Calu3 (cell line): ENCODE data around the gene MRPL20. TPM values are rescaled to one million over a fixed set of nuclear protein-coding genes. Genes with fewer than 3 reads are reported as not detected.
"Not testable (repeated sequence)": the region's sequence is repeated elsewhere in the genome, so short reads cannot be mapped to it uniquely, and the experiment has no call there.

ENCODE experiments used
- BruUV-seq: library from RNA; stranded (reverse); fragments of 400-500 nt; replicated peaks from 2 replicates; lab custom pipeline; 2021; lab: Mats Ljungman, UMichigan
- CTCF ChIA-PET: fragments of 300-600 bp; sonication (Branson Sonifier 250); formaldehyde crosslinking; loops from one replicate; lab custom pipeline; 2022; ENCODE audit warnings: antibody characterized with exemption; lab: Charles Lee
- DNase-seq: peaks from one replicate; pipeline ENCODE4 v3.0.0; 2022
- H3K27ac Mint-ChIP-seq: one replicate; pipeline ENCODE4 v1.8.0; 2022; ENCODE audit warnings: mixed read lengths; ENCODE audit not compliant: unreplicated experiment
- H3K27me3 Mint-ChIP-seq: one replicate; pipeline ENCODE4 v1.8.0; 2022; ENCODE audit warnings: mixed read lengths; ENCODE audit not compliant: unreplicated experiment
- H3K36me3 Mint-ChIP-seq: one replicate; pipeline ENCODE4 v1.8.0; 2022; ENCODE audit warnings: mild to moderate bottlenecking, moderate library complexity, mixed read lengths; ENCODE audit not compliant: insufficient read depth, unreplicated experiment
- H3K4me1 Mint-ChIP-seq: one replicate; pipeline ENCODE4 v1.8.0; 2022; ENCODE audit warnings: mild to moderate bottlenecking, low read depth, mixed read lengths; ENCODE audit not compliant: unreplicated experiment
- H3K4me3 Mint-ChIP-seq: one replicate; pipeline ENCODE4 v1.8.0; 2022; ENCODE audit warnings: mild to moderate bottlenecking, low read depth, moderate library complexity, mixed read lengths; ENCODE audit not compliant: unreplicated experiment
- H3K9me3 Mint-ChIP-seq: one replicate; pipeline ENCODE4 v1.8.0; 2022; ENCODE audit warnings: low read depth, mixed read lengths; ENCODE audit not compliant: unreplicated experiment
- intact Hi-C: fragments of 100-400 bp; cut with micrococcal nuclease; formaldehyde crosslinking; loops from one replicate; pipeline ENCODE4 v1.10.0; 2022; ENCODE audit not compliant: unreplicated experiment
- total RNA-seq: library from RNA; stranded (reverse); gene quantifications from 2 replicates; pipeline ENCODE4 v1.2.3, GENCODE V29; 2022
- TF ChIP-seq, protein P1 (sequence below): fragments of 200-600 bp; IDR thresholded peaks from one replicate; pipeline ENCODE4 v1.8.0; 2022; ENCODE audit warnings: antibody characterized with exemption; ENCODE audit not compliant: unreplicated experiment

MRPL20 gene
- total RNA-seq, 1 experiment from 2014 or later, result 81.2 TPM

GRCh38 chr1:1431845-1432273, 24.8 kb upstream of the MRPL20 start:
- TF ChIP-seq, protein P1, sequence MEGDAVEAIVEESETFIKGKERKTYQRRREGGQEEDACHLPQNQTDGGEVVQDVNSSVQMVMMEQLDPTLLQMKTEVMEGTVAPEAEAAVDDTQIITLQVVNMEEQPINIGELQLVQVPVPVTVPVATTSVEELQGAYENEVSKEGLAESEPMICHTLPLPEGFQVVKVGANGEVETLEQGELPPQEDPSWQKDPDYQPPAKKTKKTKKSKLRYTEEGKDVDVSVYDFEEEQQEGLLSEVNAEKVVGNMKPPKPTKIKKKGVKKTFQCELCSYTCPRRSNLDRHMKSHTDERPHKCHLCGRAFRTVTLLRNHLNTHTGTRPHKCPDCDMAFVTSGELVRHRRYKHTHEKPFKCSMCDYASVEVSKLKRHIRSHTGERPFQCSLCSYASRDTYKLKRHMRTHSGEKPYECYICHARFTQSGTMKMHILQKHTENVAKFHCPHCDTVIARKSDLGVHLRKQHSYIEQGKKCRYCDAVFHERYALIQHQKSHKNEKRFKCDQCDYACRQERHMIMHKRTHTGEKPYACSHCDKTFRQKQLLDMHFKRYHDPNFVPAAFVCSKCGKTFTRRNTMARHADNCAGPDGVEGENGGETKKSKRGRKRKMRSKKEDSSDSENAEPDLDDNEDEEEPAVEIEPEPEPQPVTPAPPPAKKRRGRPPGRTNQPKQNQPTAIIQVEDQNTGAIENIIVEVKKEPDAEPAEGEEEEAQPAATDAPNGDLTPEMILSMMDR, result no peak
- CTCF ChIA-PET, result no interaction called here
- DNase-seq, result peak; percentile 62
- Mint-ChIP-seq H3K27ac (peak overlapping the region; percentile 63), H3K4me1 (peaks cover 8% of the 10 kb centered on the region), H3K27me3 (no peaks in the 10 kb centered on the region), H3K4me3 (peak overlapping the region; percentile 50), H3K36me3 (peaks cover 35% of the 10 kb centered on the region), H3K9me3 (no peaks in the 10 kb centered on the region)
- BruUV-seq, result no TSS peak
- intact Hi-C loops, result no loop called here

DNA sequence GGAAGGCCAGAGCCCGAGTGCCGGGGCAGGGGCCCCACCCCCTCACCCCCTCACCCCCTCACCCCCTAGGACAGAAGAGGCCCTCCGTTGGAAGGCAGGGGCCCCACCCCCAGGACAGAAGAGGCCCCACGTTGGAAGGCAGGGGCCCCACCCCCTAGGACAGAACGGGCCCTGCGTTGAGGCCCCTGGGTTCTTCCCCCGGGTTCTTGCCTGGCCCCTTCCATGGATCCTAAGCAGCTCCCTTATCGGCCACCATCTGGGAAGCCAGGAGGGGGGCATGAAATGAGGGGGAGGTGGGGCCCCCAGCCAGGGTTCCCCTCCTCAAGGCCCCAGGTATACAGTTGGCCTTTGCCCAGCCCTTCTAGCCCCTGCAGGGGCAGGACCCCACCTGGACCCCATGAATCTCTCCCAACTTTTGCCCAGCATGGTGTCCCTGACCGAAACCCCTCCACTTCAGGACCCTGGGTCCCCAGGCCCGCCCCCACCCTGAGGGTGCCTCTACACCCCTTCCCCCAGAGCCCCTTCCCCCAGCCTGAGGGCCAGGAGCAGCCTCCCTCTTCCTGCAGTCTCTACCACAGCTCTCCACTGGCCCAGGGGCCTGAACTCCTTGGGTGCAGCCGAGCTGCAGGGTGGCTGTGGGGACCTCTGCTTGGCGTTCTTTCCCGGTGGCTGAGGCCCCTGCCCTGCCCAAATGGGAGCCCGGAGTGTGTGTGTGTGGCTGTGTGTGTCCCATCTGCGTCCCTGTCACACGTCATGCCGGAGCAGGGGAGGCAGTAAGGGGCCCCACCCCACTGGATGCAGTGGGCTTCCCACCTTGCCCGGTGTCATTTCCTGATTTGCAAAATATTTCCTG, 24.1 kb upstream of the MRPL20 start:
- CTCF ChIA-PET, result no interaction called here

GRCh38 chr1:1430114-1430982, 23.3 kb upstream of the MRPL20 start:
- Mint-ChIP-seq H3K27ac (no peak overlapping the region), H3K4me1 (peaks cover 8% of the 10 kb centered on the region)
- DNase-seq, result peak; percentile 40

More for the DNA sequence above, 24.1 kb upstream of the MRPL20 start:
- Mint-ChIP-seq H3K27me3 (no peaks in the 10 kb centered on the region), H3K4me1 (peaks cover 8% of the 10 kb centered on the region), H3K27ac (peak overlapping the region; percentile 63), H3K4me3 (peak overlapping the region; percentile 50), H3K36me3 (peaks cover 30% of the 10 kb centered on the region), H3K9me3 (no peaks in the 10 kb centered on the region)
- TF ChIP-seq, protein P1, result no peak
- intact Hi-C loops, result no loop called here
- no TSS peak for BruUV-seq
- DNase-seq, result no peak

GRCh38 chr1:1429671-1430073, 22.6 kb upstream of the MRPL20 start:
- BruUV-seq, result no TSS peak
- DNase-seq, result no peak
- Mint-ChIP-seq H3K4me1 (peaks cover 8% of the 10 kb centered on the region), H3K9me3 (no peaks in the 10 kb centered on the region), H3K36me3 (peaks cover 19% of the 10 kb centered on the region), H3K27me3 (no peaks in the 10 kb centered on the region), H3K27ac (peak overlapping the region; percentile 30), H3K4me3 (no peak overlapping the region)
- TF ChIP-seq, protein P1, result no peak
- CTCF ChIA-PET, result interaction anchor here (1.1 to 1.2 kb wide), 2 partner anchors 12 to 30 kb away, joined by 3 to 6 read pairs; partner anchors contain the start of gene CCNL2
- intact Hi-C loops, result no loop called here

More at GRCh38 chr1:1430114-1430982, 23.3 kb upstream of the MRPL20 start:
- TF ChIP-seq, protein P1, result no peak
- H3K9me3 Mint-ChIP-seq, result no peaks in the 10 kb centered on the region
- intact Hi-C loops, result no loop called here
- peaks cover 26% of the 10 kb centered on the region for H3K36me3 Mint-ChIP-seq
- H3K27me3 Mint-ChIP-seq, result no peaks in the 10 kb centered on the region
- CTCF ChIA-PET, result interaction anchor here (1.1 kb wide), 1 partner anchor 31 kb away, joined by 3 read pairs; the partner anchor contains the start of gene CCNL2
- H3K4me3 Mint-ChIP-seq, result no peak overlapping the region
- BruUV-seq, result no TSS peak

DNA sequence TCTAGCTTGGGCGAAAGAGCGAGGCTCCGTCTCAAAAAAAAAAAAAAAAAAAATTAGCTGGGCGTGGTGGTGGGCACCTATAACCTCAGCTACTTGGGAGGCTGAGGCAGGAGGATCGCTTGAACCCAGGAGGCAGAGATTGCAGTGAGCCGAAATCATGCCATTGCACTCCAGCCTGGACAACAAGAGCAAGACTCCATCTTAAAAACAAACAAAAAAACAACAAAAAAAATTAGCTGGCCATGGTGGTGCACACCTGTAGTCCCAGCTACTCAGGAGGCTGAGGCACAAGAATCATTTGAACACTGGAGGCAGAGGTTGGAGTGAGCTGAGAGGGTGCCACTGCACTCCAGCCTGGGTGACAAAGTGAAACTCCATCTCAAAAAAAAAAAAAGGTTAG, 21.9 kb upstream of the MRPL20 start:
- CTCF ChIA-PET, result interaction anchor here (0.7 to 1.2 kb wide), 2 partner anchors 8 to 13 kb away, joined by 4 to 6 read pairs; no protein-coding TSS in a partner anchor
- BruUV-seq, H3K27ac Mint-ChIP-seq, DNase-seq, H3K4me3 Mint-ChIP-seq, H3K27me3 Mint-ChIP-seq, H3K4me1 Mint-ChIP-seq, H3K9me3 Mint-ChIP-seq, intact Hi-C loops: not testable (repeated sequence)
- peaks cover 16% of the 10 kb centered on the region for H3K36me3 Mint-ChIP-seq
